Stimulated activated CD8-positive, alpha-beta memory T cell treated with anti-CD3 and anti-CD28 coated beads, Interleukin-7, amount 100 ng/mL, for 1 hour (primary cell): Measurements from ENCODE around the gene FILIP1L.

Experiments used
- DNase-seq, 2 donors: peaks; one replicate each; pipeline ENCODE4 v3.0.0-alpha.2; 2020; ENCODE audit warnings: low read depth in 2 of 2

The FILIP1L gene

DNA sequence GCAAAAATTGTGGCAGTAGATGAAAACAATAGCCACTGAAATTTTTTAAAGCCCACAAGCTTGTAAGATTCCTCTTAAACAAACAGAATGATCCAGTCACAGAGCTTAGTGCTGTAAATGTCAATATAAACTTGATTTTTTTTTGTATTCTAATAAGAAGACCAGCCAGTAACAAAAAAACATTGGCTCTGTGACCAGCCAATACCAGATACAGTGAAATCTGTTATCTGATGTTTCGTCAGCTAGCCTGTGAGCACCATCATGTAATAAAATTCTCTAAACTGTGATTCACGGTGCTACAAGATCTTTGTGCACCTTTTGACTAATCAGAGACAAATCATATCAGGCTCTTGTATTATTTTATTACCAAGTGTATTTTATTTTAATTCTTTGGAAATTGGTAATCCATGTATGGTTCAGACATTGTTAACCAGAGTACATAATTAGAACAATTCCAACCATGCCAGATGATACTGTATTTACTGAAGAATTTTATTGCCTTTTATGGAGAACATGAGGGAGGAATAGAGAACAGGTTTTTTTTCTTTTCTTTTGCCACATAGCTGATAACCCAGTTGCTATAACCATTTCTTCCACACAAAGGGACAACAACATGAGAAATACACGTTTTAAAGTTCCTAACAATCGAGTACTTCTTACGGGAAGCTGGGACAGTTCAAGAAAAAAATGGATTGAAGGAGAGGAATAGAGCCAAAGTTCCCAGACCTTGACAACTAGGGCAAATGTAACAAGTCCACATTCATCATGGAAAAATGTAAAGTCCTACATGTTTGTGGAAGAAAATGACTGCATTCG lies 71.9 kb downstream of the FILIP1L start:
- DNase-seq: no peak

GRCh38 chr3:100041328-100041749 lies 73.0 kb downstream of the FILIP1L start:
- DNase-seq: no peak

DNA sequence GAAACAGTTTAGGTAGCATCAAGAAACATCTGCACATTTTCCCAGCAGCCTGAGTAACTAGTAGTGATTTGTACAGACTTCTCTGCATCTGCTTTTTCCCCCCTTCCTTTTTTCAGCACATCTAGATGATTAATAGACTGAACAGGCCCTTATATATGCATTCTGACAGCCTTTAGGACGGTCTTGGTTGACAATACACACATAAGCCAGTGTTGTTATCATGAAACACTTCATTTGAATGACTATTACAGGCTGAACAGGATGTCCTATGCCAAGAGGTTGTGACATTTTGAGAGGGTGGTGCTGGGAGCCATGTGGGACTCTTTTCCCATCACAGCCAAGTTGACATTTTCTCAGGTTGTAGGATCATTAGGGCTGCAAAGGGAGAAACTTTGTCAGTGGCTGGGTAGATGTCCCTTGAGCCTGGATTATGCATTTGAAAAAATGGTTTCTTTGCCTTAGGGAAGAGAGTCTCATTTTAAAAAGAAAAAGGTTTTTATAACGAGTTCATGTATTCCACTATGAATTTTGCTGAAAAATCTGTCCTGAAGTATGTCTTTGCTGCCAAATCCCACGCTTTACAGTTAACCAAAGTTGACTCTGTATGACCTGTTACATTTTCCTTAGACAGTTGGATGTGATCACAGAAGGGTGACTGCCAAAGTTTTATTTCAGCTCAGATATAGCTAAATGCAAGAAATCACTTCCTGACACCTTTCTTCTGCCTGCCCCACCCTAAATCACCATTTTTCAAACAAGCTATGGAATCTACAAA lies 73.7 kb downstream of the FILIP1L start:
- no peak for DNase-seq

GRCh38 chr3:100039075-100039474 lies 75.2 kb downstream of the FILIP1L start:
- no peak for DNase-seq

- no peak for DNase-seq
Measured at GRCh38 chr3:100033903-100034471, 80.3 kb downstream of the FILIP1L start.

GRCh38 chr3:100033184-100033583 lies 81.1 kb downstream of the FILIP1L start:
- DNase-seq: no peak

DNA sequence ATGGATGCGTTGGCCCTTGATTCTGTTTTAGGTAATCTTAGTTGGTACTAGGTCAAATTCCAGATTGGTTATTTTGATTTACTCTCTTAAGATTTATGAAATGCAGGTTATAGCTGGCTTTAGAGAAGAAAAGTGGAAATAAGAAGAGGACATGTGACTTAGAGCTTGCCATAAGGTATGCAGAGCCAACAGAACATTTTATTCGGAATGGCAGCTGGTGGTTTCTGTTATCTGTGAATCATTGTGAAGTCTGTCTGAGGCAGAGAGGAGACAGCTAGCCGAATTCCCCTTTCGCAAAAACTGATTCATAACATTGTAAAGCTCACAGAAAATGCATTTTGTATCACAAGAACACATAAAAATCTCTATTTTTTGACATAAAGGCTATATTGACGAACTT lies 82.1 kb downstream of the FILIP1L start:
- no peak for DNase-seq

DNA sequence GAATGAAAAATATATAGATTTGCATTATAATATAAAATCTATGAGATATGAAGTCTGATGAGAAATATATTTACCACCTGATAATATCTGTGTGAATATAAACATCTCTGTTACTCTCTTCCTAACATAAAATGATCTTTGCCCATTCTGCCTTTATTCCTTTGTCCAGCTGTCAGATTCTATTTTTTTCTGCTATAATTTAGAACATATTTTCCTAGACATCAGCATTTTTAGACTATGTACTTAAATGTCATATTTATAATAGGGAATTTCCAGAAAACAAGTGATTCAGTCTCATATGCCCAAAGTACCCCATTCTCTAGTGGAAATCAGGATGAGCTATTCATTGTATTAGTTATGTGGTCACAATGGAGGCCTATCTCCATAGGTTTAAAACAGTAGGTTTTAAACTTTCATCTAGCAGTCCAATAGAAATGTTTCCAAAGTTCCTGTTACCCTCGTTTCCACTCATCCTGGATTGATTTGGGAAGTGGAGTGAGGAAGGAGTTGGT lies 83.3 kb downstream of the FILIP1L start:
- no peak for DNase-seq

DNA sequence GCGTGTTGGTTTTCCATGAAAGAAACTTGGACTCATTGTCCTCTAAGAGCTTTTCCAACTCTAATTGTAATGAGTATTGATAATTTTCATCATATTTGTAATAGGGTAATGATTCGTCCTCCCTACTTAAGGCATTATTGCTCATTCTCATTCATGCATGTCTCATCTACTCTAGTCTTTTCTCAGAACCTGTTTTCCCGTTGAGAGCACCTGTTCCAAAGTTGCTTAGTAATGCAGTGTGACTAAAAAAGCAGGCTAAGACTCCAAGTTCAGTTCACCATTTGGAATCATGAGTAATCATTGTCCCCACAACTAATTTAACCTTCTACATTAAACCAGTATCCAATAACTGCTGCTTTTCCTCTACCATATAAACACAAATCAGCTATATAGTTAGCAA lies 84.0 kb downstream of the FILIP1L start:
- no peak for DNase-seq

- DNase-seq: no peak
Measured at GRCh38 chr3:100029689-100030088, 84.6 kb downstream of the FILIP1L start.

- DNase-seq: no peak
Measured at GRCh38 chr3:100029052-100029451, 85.2 kb downstream of the FILIP1L start.

- DNase-seq: no peak
Measured at GRCh38 chr3:100027321-100027720, 87.0 kb downstream of the FILIP1L start.

DNA sequence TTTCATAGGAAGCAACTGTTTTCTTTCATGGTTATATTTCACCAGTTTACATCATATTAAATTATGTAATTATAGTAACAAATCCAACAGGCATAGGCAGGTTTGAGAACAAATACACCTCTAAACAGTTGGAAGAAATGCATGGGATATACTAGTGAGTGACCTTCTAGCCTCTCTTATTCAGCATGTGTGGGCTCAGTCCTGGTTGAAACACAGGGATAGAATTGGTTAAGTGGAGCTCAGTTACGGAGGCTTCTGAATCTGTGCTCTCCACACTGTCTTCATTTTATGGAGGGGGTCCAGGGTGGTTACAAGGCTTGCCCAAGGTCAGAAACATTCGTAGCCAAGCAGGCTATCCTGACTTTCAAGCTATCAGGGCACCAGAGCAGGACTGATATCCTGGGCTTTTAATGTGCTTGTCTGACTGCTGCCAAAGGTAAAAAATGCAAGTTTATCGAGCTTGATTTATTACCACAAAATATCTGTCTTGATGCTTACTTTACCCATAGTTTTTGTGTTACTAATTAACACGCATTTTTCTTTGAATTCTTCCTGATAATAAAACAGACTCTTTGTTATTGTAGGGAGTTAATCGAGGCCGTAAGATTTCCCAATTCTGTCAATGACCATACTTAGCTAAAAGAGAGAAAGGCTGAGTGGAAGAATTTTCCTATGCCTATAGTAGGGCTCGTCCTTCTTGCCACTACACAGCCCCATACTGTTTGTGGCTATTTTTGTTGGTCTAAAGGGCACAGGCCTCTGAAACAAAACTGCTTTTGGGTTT lies 89.6 kb downstream of the FILIP1L start:
- DNase-seq: no peak

- no peak for DNase-seq
Measured at GRCh38 chr3:100023595-100023994, 90.7 kb downstream of the FILIP1L start.

DNA sequence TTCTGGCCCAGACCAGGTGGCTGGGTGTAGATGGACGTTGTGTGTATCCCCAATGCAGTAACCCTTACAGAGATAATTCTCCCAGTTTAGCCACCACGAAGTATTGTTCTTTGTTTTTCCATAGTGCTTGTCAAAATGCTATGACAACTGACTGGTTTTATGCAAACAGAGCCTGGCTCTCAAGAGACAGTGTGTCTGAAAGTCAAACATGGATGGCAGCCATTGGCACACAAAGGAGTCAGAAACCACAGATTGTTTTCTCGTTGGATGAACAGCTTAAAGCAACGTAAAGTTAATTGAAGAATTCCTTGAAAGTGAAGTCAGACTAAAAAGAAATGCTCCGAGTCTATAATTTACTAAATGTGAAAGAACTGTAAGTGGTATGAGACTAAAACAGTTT lies 91.2 kb downstream of the FILIP1L start:
- no peak for DNase-seq

DNA sequence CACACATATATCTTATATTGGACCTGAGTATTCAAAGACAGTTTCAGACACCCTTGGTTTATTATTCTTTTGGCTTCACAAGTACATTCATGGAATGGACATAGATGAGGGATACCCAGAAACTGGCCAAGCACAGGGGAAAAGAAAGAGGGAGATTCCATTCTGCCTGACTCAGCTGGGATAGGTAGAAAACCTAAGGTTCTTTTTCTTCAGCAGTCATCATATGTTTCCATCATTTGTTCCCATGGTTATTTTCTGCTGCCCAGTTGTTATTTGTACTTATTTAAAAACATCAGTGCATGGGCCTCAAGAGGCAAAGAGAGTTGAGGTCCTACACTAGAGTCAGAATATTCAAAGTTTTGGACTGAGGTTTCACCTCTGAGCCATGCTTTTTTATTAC lies 91.8 kb downstream of the FILIP1L start:
- no peak for DNase-seq

GRCh38 chr3:100020876-100021644 lies 93.2 kb downstream of the FILIP1L start:
- no peak for DNase-seq

- no peak for DNase-seq
Measured at GRCh38 chr3:100019719-100020118, 94.6 kb downstream of the FILIP1L start.

GRCh38 chr3:100018806-100019205 lies 95.5 kb downstream of the FILIP1L start:
- DNase-seq: no peak

DNA sequence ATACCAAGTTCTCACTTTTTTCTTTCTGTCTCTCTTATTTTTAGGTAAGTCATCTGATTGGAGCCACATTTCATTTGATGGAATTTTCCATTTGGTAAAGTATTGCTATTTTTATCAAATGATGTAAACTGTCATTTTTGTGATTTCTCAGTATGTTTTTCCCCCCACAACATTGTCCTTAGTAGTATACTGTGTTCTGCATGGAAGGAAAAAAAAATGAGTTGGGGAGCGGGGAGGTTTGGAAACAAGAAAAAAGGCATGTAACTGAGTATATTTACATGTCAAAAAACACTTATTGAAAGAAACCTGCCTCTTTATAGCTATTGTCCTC lies 104.2 kb downstream of the FILIP1L start:
- no peak for DNase-seq
